H9 (cell line): ENCODE data around the gene GRIN2A. TPM values are rescaled to one million over a fixed set of nuclear protein-coding genes. Genes with fewer than 3 reads are reported as not detected.

ENCODE experiments used
- DNase-seq: peaks from one replicate; pipeline ENCODE4 v3.0.0-alpha.2; 2017
- H2AFZ ChIP-seq: one replicate; pipeline ENCODE4 v1.6.1; 2013; ENCODE audit warnings: mild to moderate bottlenecking, low read length, control low read depth, moderate library complexity
- H2AK5ac ChIP-seq: 2 replicates; pipeline ENCODE4 v1.6.1; 2013; ENCODE audit warnings: low read length, control low read depth, mixed read lengths; ENCODE audit not compliant: insufficient read length
- H2BK120ac ChIP-seq: one replicate; pipeline ENCODE4 v1.6.1; 2013; ENCODE audit warnings: low read depth, mild to moderate bottlenecking, low read length, control low read depth, inconsistent platforms; ENCODE audit not compliant: poor library complexity, severe bottlenecking
- H2BK12ac ChIP-seq: 2 replicates; pipeline ENCODE4 v1.6.1; 2013; ENCODE audit warnings: low read length, control low read depth, mixed read lengths, low read depth; ENCODE audit not compliant: insufficient read length
- H2BK15ac ChIP-seq: 2 replicates; pipeline ENCODE4 v1.6.1; 2013; ENCODE audit warnings: low read depth, low read length, control low read depth
- H2BK20ac ChIP-seq: one replicate; pipeline ENCODE4 v1.6.1; 2013; ENCODE audit warnings: low read depth, mild to moderate bottlenecking, low read length, control low read depth, inconsistent platforms; ENCODE audit not compliant: poor library complexity, severe bottlenecking
- H2BK5ac ChIP-seq: 2 replicates; pipeline ENCODE4 v1.6.1; 2013; ENCODE audit warnings: low read length, control low read depth, mixed read lengths; ENCODE audit not compliant: insufficient read length
- H3K14ac ChIP-seq: 2 replicates; pipeline ENCODE4 v1.6.1; 2013; ENCODE audit warnings: low read length, control low read depth; ENCODE audit not compliant: insufficient read depth
- H3K18ac ChIP-seq: 2 replicates; pipeline ENCODE4 v1.6.1; 2013; ENCODE audit warnings: low read depth, mild to moderate bottlenecking, mixed read lengths, low read length, control low read depth; ENCODE audit not compliant: insufficient read length
- H3K23ac ChIP-seq: 2 replicates; pipeline ENCODE4 v1.6.1; 2013; ENCODE audit warnings: low read length, control low read depth, mixed read lengths, low read depth; ENCODE audit not compliant: insufficient read length
- H3K23me2 ChIP-seq: 2 replicates; pipeline ENCODE4 v1.6.1; 2013; ENCODE audit warnings: low read depth, mild to moderate bottlenecking, mixed read lengths, low read length, control low read depth; ENCODE audit not compliant: insufficient read length, poor library complexity, severe bottlenecking
- H3K27ac ChIP-seq: 2 replicates; pipeline ENCODE4 v1.5.1; 2013; ENCODE audit warnings: low read length, control low read depth, mixed read lengths, low read depth; ENCODE audit not compliant: insufficient read length
- H3K27me3 ChIP-seq: 2 replicates; pipeline ENCODE4 v1.6.1; 2013; ENCODE audit warnings: low read length, control low read depth, inconsistent platforms; ENCODE audit not compliant: insufficient read depth
- H3K4ac ChIP-seq: 2 replicates; pipeline ENCODE4 v1.6.1; 2013; ENCODE audit warnings: low read depth, mild to moderate bottlenecking, control low read depth, inconsistent platforms, low read length, moderate library complexity
- H3K4me1 ChIP-seq: 2 replicates; pipeline ENCODE4 v1.6.1; 2013; ENCODE audit warnings: low read length, control low read depth, inconsistent platforms; ENCODE audit not compliant: insufficient read depth
- H3K4me2 ChIP-seq: 2 replicates; pipeline ENCODE4 v1.6.1; 2013; ENCODE audit warnings: low read length, control low read depth, mixed read lengths; ENCODE audit not compliant: insufficient read length, insufficient read depth
- H3K56ac ChIP-seq: 2 replicates; pipeline ENCODE4 v1.6.1; 2013; ENCODE audit warnings: low read depth, mild to moderate bottlenecking, mixed read lengths, low read length, control low read depth; ENCODE audit not compliant: insufficient read length
- H3K79me1 ChIP-seq: 2 replicates; pipeline ENCODE4 v1.6.1; 2013; ENCODE audit warnings: low read depth, mild to moderate bottlenecking, moderate library complexity, low read length, control low read depth, inconsistent platforms; ENCODE audit not compliant: insufficient read depth, poor library complexity, severe bottlenecking
- H3K79me2 ChIP-seq: 2 replicates; pipeline ENCODE4 v1.6.1; 2013; ENCODE audit warnings: low read length, control low read depth, inconsistent platforms; ENCODE audit not compliant: insufficient read depth
- H3K9ac ChIP-seq: 2 replicates; pipeline ENCODE4 v1.6.1; 2013; ENCODE audit warnings: low read length, control low read depth, mixed read lengths; ENCODE audit not compliant: insufficient read length; ENCODE audit errors: extremely low read depth
- H3K9me3 ChIP-seq: one replicate; pipeline ENCODE4 v1.6.1; 2013; ENCODE audit warnings: low read depth, low read length, inconsistent platforms; ENCODE audit not compliant: control insufficient read depth
- H3T11ph ChIP-seq: one replicate; pipeline ENCODE4 v1.6.1; 2013; ENCODE audit warnings: mild to moderate bottlenecking, low read length, control low read depth, inconsistent platforms
- H4K20me1 ChIP-seq: one replicate; pipeline ENCODE4 v1.6.1; 2013; ENCODE audit not compliant: control insufficient read depth, insufficient read length, insufficient read depth
- H4K5ac ChIP-seq: 2 replicates; pipeline ENCODE4 v1.6.1; 2013; ENCODE audit warnings: low read depth, mild to moderate bottlenecking, mixed read lengths, low read length, control low read depth; ENCODE audit not compliant: insufficient read length
- H4K8ac ChIP-seq: replicated peaks from 2 replicates; pipeline ENCODE4 v1.6.1; 2013; ENCODE audit warnings: low read length, control low read depth, mixed read lengths, low read depth; ENCODE audit not compliant: insufficient read length
- H4K91ac ChIP-seq: 2 replicates; pipeline ENCODE4 v1.6.1; 2013; ENCODE audit warnings: low read depth, mild to moderate bottlenecking, moderate library complexity, mixed read lengths, low read length, control low read depth; ENCODE audit not compliant: insufficient read length
- H3K27ac Mint-ChIP-seq, 3 experiments: 2 replicates in 2 of 3; 3 replicates in 1 of 3; pipeline ENCODE4 v1.8.0; 2020 to 2021; ENCODE audit warnings: mixed read lengths in 3 of 3, mild to moderate bottlenecking in 1 of 3, moderate library complexity in 1 of 3
- H3K27me3 Mint-ChIP-seq: 2 replicates; pipeline ENCODE4 v1.8.0; 2021; ENCODE audit warnings: low read depth, mild to moderate bottlenecking, moderate library complexity, mixed read lengths
- H3K36me3 Mint-ChIP-seq, 3 experiments: 2 replicates in 2 of 3; 3 replicates in 1 of 3; pipeline ENCODE4 v1.8.0; 2020 to 2021; ENCODE audit warnings: low read depth in 3 of 3, mixed read lengths in 3 of 3; ENCODE audit not compliant: insufficient read depth in 1 of 3
- H3K4me1 Mint-ChIP-seq, 2 experiments: 2 replicates each; pipeline ENCODE4 v1.8.0; 2020; ENCODE audit warnings: mixed read lengths in 2 of 2
- H3K4me3 Mint-ChIP-seq, 2 experiments: 2 replicates in 1 of 2; 3 replicates in 1 of 2; pipeline ENCODE4 v1.8.0; 2020 to 2021; ENCODE audit warnings: mild to moderate bottlenecking in 2 of 2, mixed read lengths in 2 of 2, moderate library complexity in 1 of 2
- H3K9me3 Mint-ChIP-seq, 2 experiments: 2 replicates in 1 of 2; 3 replicates in 1 of 2; pipeline ENCODE4 v1.8.0; 2020; ENCODE audit warnings: mild to moderate bottlenecking in 2 of 2, mixed read lengths in 2 of 2, moderate library complexity in 1 of 2
- CTCF ChIP-seq: fragments of 200-600 bp; sonication (generic); conservative IDR thresholded peaks from 3 replicates; pipeline ENCODE4 v1.8.0; 2021; ENCODE audit warnings: antibody characterized with exemption, mild to moderate bottlenecking
- WGBS: extraction: QIAGEN DNeasy Blood & Tissue Kit; methylation state at CpG from one replicate; pipeline ENCODE4 v1.1.7; 2013; ENCODE audit warnings: missing lambda C conversion rate, low lambda C conversion rate, mixed read lengths; ENCODE audit not compliant: insufficient read length; ENCODE audit errors: extremely low coverage; 5-methylcytosine and 5-hydroxymethylcytosine counted together
- total RNA-seq: library from RNA; stranded (reverse); gene quantifications from 2 replicates; pipeline ENCODE4 v1.2.1, GENCODE V29; 2021

The GRIN2A gene
- total RNA-seq, 1 experiment from 2014 or later: 1.5 TPM

- Histone ChIP-seq H4K5ac (no peak overlapping the region), H3T11ph (no peak overlapping the region), H2BK20ac (no peak overlapping the region), H2BK15ac (no peak overlapping the region), H3K79me2 (no peaks in the 10 kb centered on the region), H2BK5ac (no peak overlapping the region), H3K79me1 (no peaks in the 10 kb centered on the region), H3K9ac (no peak overlapping the region), H3K4me2 (no peak overlapping the region), H4K91ac (no peak overlapping the region), H3K18ac (no peak overlapping the region), H3K14ac (no peak overlapping the region), H3K4me1 (no peaks in the 10 kb centered on the region), H2BK120ac (no peak overlapping the region), H2AFZ (no peak overlapping the region), H3K9me3 (no peaks in the 10 kb centered on the region), H3K4ac (no peak overlapping the region), H3K23me2 (no peaks in the 10 kb centered on the region), H3K56ac (no peak overlapping the region), H3K27ac (no peak overlapping the region), H3K23ac (no peak overlapping the region), H4K20me1 (no peaks in the 10 kb centered on the region), H2BK12ac (no peak overlapping the region), H2AK5ac (no peak overlapping the region), H3K27me3 (no peaks in the 10 kb centered on the region; the same call in 1 of the 2 replicates), H4K8ac (no peak overlapping the region)
- no peak overlapping the region for H3K27ac Mint-ChIP-seq
- no peaks in the 10 kb centered on the region for H3K9me3 Mint-ChIP-seq
- H3K36me3 Mint-ChIP-seq: no peaks in the 10 kb centered on the region
- DNase-seq: no peak
- TF ChIP-seq CTCF: no peak
- H3K4me1 Mint-ChIP-seq: peaks cover 0 to 8% of the 10 kb centered on the region in 2 experiments; a peak in 2 of 4 replicates
- WGBS: no CpG with 5 or more reads among the region's 3 CpGs
- H3K4me3 Mint-ChIP-seq: no peak overlapping the region
- no peaks in the 10 kb centered on the region; the same call in 1 of the 2 replicates for H3K27me3 Mint-ChIP-seq
Observed at GRCh38 chr16:9864461-9864860, 317.8 kb downstream of the GRIN2A start.
